Endothelial cell of umbilical vein (primary cell): ENCODE results near the gene ERVW-1. TPM values are rescaled to one million over a fixed set of nuclear protein-coding genes. Genes with fewer than 3 reads are reported as not detected.

Experiments
- BruUV-seq: library from RNA; stranded (reverse); fragments of 400-500 nt; replicated peaks from 2 replicates; lab custom pipeline; 2021; lab: Mats Ljungman, UMichigan
- CTCF ChIA-PET: fragments of 300-600, 350-600 bp; sonication (Branson Sonifier 250); formaldehyde crosslinking; loops from one replicate; lab custom pipeline; 2021; ENCODE audit warnings: antibody characterized with exemption, inconsistent platforms; lab: Charles Lee
- POLR2A ChIA-PET: fragments of 300-600, 350-600 bp; sonication (Branson Sonifier 250); formaldehyde crosslinking; loops from one replicate; lab custom pipeline; 2021; ENCODE audit warnings: antibody characterized with exemption, inconsistent platforms; lab: Charles Lee
- DNase-seq: peaks from one replicate; pipeline ENCODE4 v3.0.0-alpha.2; 2011; ENCODE audit warnings: low read depth, low spot score
- FAIRE-seq: peaks from 2 replicates; lab custom pipeline; 2011; peaks lifted over from hg19 to GRCh38; lab: Jason Lieb, UNC
- H2AFZ ChIP-seq: 2 replicates; pipeline ENCODE4 v1.6.0; 2012; ENCODE audit warnings: low read depth, low read length, control low read depth, inconsistent platforms
- H3K27ac ChIP-seq: 2 replicates; pipeline ENCODE4 v1.5.1; 2011; ENCODE audit warnings: low read depth, mild to moderate bottlenecking, control low read depth, low read length, moderate library complexity; ENCODE audit not compliant: insufficient read depth
- H3K27me3 ChIP-seq, 2 experiments: 2 replicates each; pipeline versions ENCODE4 v1.6.0 to v1.6.1; 2011; ENCODE audit warnings: low read length in 2 of 2, mixed read lengths in 1 of 2; ENCODE audit not compliant: control insufficient read depth in 2 of 2, insufficient read depth in 2 of 2
- H3K36me3 ChIP-seq, 2 experiments: 2 replicates in 1 of 2; 3 replicates in 1 of 2; pipeline ENCODE4 v1.5.1; 2011; ENCODE audit warnings: low read length in 2 of 2, mild to moderate bottlenecking in 1 of 2, moderate library complexity in 1 of 2; ENCODE audit not compliant: control insufficient read depth in 2 of 2, insufficient read depth in 2 of 2; ENCODE audit errors: extremely low read depth in 1 of 2
- H3K4me1 ChIP-seq: 3 replicates; pipeline ENCODE4 v1.5.1; 2011; ENCODE audit warnings: mild to moderate bottlenecking, low read length; ENCODE audit not compliant: control insufficient read depth, insufficient read depth; ENCODE audit errors: extremely low read depth
- H3K4me2 ChIP-seq: 2 replicates; pipeline ENCODE4 v1.6.1; 2011; ENCODE audit warnings: low read length, control low read depth, mixed read lengths; ENCODE audit not compliant: insufficient read depth
- H3K4me3 ChIP-seq, 3 experiments: fragments of 200-600 bp in 1 of 3; sonication (generic), shearing (Covaris generic) in 1 of 3; replicated peaks in 1 of 3; 2 replicates each; pipeline ENCODE4 v1.5.1; 2011 to 2016; ENCODE audit warnings: control low read depth in 3 of 3, low read length in 3 of 3, mild to moderate bottlenecking in 2 of 3, inconsistent platforms in 1 of 3, low read depth in 1 of 3, moderate library complexity in 1 of 3; ENCODE audit not compliant: insufficient read depth in 1 of 3
- H3K79me2 ChIP-seq: 2 replicates; pipeline ENCODE4 v1.6.0; 2012; ENCODE audit warnings: low read length, inconsistent platforms; ENCODE audit not compliant: control insufficient read depth, insufficient read depth
- H3K9ac ChIP-seq: replicated peaks from 2 replicates; pipeline ENCODE3; 2011; ENCODE audit warnings: low read length, control low read depth; ENCODE audit not compliant: insufficient read depth; ENCODE audit errors: extremely low read depth
- H3K9me1 ChIP-seq: replicated peaks from 3 replicates; pipeline ENCODE4 v1.6.0; 2011; ENCODE audit warnings: mild to moderate bottlenecking, low read length; ENCODE audit not compliant: control insufficient read depth, insufficient read depth; ENCODE audit errors: extremely low read depth
- H3K9me3 ChIP-seq: replicated peaks from 2 replicates; pipeline ENCODE4 v1.5.1; 2012; ENCODE audit warnings: low read length, inconsistent platforms; ENCODE audit not compliant: control insufficient read depth, insufficient read depth
- H4K20me1 ChIP-seq: replicated peaks from 2 replicates; pipeline ENCODE3; 2011; ENCODE audit warnings: mild to moderate bottlenecking, low read length; ENCODE audit not compliant: control insufficient read depth, insufficient read depth; ENCODE audit errors: extremely low read depth
- EZH2 ChIP-seq: IDR thresholded peaks from 2 replicates; pipeline ENCODE4 v1.6.1; 2012; ENCODE audit warnings: borderline replicate concordance, low read depth, mild to moderate bottlenecking, moderate library complexity, low read length, inconsistent platforms; ENCODE audit not compliant: severe bottlenecking
- FOS ChIP-seq: IDR thresholded peaks from 2 replicates; pipeline ENCODE4 v1.6.1; 2011; ENCODE audit warnings: mild to moderate bottlenecking, low read length, moderate library complexity, borderline replicate concordance; ENCODE audit not compliant: insufficient read depth
- GATA2 ChIP-seq: IDR thresholded peaks from 2 replicates; pipeline ENCODE4 v1.7.0; 2011; ENCODE audit warnings: low read depth, mild to moderate bottlenecking, moderate library complexity, mixed read lengths, low read length; ENCODE audit not compliant: insufficient read length, insufficient read depth
- JUN ChIP-seq: IDR thresholded peaks from 2 replicates; pipeline ENCODE4 v1.6.1; 2011; ENCODE audit warnings: borderline replicate concordance, low read depth; ENCODE audit not compliant: insufficient read length, insufficient read depth
- MYC ChIP-seq: IDR thresholded peaks from one replicate; pipeline ENCODE4 v1.6.1; 2011; ENCODE audit warnings: mild to moderate bottlenecking, low read depth, low read length
- POLR2A ChIP-seq: IDR thresholded peaks from 2 replicates; pipeline ENCODE4 v1.6.1; 2012; ENCODE audit warnings: low read depth, mild to moderate bottlenecking, control low read depth, low read length
- POLR2AphosphoS5 ChIP-seq: IDR thresholded peaks from 2 replicates; pipeline ENCODE4 v1.6.1; 2012; ENCODE audit warnings: low read depth, mild to moderate bottlenecking, control low read depth, low read length, moderate library complexity; ENCODE audit not compliant: insufficient read depth
- dilution Hi-C: fragments of 300-500 bp; cut with MboI; formaldehyde crosslinking; loops from one replicate; pipeline ENCODE4 v1.15.0; 2019; ENCODE audit warnings: low sequenced_read_pairs; ENCODE audit not compliant: extremely low pct_ligation_motif_present
- intact Hi-C: fragments of 100-400 bp; cut with micrococcal nuclease; formaldehyde crosslinking; loops from one replicate; pipeline ENCODE4 v1.10.0; 2022
- polyA plus RNA-seq, 4 experiments: library from polyadenylated mRNA; depleted of rRNA in 3 of 4; stranded (reverse) in 3 of 4; unstranded in 1 of 4; fragments of >200 nt; gene quantifications; 2 replicates each; pipeline versions ENCODE4 v1.2.1 to v1.2.3, GENCODE V29; 2011 to 2012; ENCODE audit warnings: missing spikeins in 1 of 4
- total RNA-seq: library from RNA; stranded (reverse); gene quantifications from 2 replicates; pipeline ENCODE4 v1.2.3, GENCODE V29; 2021
- TF ChIP-seq, protein P1 (sequence below), 2 donors: IDR thresholded peaks; 1 replicate in 1 of 2; 2 replicates in 1 of 2; pipeline ENCODE4 v1.5.1; 2011; ENCODE audit warnings: low read length in 2 of 2, mild to moderate bottlenecking in 2 of 2, moderate library complexity in 2 of 2, control low read depth in 1 of 2, inconsistent platforms in 1 of 2, low read depth in 1 of 2; ENCODE audit not compliant: insufficient read depth in 1 of 2; ENCODE audit errors: extremely low read depth in 1 of 2
- TF ChIP-seq, protein P2 (sequence below): IDR thresholded peaks from 2 replicates; pipeline ENCODE4 v1.6.1; 2011; ENCODE audit not compliant: insufficient read depth, insufficient read length

The ERVW-1 gene
- total and polyA plus RNA-seq, 2 donors (not counting 3 experiments of a cell fraction or from before 2014, with no cell fraction given) = not detected

DNA sequence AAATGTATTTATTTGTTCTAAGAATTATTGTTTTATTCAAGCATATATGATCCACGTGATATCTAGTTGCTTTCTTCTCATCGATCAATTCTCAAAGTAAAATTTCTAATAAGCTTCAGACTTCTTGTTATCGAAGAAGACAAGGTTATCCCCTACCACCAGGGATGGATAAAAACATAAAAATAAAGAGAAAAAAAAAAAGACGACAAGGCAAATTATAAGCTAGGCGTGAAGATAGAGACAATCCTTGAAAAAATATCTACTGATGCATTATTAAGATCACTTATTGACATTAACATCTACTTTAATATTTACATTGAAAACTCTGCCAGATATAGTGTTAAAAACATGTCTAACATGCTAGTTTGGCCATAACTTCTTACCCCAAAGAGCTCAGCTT lies 31.2 kb upstream of the ERVW-1 start:
- no peaks in the 10 kb centered on the region for H3K36me3 ChIP-seq
- ChIA-PET POLR2A (no interaction called here), CTCF (no interaction called here)
- no peak for DNase-seq
- no peaks in the 10 kb centered on the region for H4K20me1 ChIP-seq
- H3K4me1 ChIP-seq = no peaks in the 10 kb centered on the region
- dilution Hi-C loops = no loop called here
- no peak overlapping the region for H2AFZ ChIP-seq
- H3K4me2 ChIP-seq = no peak overlapping the region
- H3K9me1 ChIP-seq = no peaks in the 10 kb centered on the region
- no peak overlapping the region for H3K27ac ChIP-seq
- TF ChIP-seq EZH2 (no peak), GATA2 (no peak), FOS (no peak), JUN (no peak), MYC (no peak), POLR2A (no peak), POLR2AphosphoS5 (no peak)
- TF ChIP-seq, protein P1, sequence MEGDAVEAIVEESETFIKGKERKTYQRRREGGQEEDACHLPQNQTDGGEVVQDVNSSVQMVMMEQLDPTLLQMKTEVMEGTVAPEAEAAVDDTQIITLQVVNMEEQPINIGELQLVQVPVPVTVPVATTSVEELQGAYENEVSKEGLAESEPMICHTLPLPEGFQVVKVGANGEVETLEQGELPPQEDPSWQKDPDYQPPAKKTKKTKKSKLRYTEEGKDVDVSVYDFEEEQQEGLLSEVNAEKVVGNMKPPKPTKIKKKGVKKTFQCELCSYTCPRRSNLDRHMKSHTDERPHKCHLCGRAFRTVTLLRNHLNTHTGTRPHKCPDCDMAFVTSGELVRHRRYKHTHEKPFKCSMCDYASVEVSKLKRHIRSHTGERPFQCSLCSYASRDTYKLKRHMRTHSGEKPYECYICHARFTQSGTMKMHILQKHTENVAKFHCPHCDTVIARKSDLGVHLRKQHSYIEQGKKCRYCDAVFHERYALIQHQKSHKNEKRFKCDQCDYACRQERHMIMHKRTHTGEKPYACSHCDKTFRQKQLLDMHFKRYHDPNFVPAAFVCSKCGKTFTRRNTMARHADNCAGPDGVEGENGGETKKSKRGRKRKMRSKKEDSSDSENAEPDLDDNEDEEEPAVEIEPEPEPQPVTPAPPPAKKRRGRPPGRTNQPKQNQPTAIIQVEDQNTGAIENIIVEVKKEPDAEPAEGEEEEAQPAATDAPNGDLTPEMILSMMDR (IDR thresholded peaks at IDR 0.05; ENCODE audit: extremely low read depth in 1 of 2, insufficient read depth in 1 of 2, low read depth in 1 of 2, low read length in 2 of 2) = no peak
- TF ChIP-seq, protein P2, sequence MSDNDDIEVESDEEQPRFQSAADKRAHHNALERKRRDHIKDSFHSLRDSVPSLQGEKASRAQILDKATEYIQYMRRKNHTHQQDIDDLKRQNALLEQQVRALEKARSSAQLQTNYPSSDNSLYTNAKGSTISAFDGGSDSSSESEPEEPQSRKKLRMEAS = no peak
- H3K79me2 ChIP-seq = no peaks in the 10 kb centered on the region
- H3K9me3 ChIP-seq = no peaks in the 10 kb centered on the region
- H3K9ac ChIP-seq = no peak overlapping the region
- no TSS peak for BruUV-seq
- H3K27me3 ChIP-seq = no peaks in the 10 kb centered on the region
- intact Hi-C loops = no loop called here
- H3K4me3 ChIP-seq = no peak overlapping the region
- FAIRE-seq = peak; percentile 40
